CD4-positive, alpha-beta T cell treated with Interleukin-6 for 4 hours (primary cell): Measurements from ENCODE around the gene MYO10.
A peak's percentile ranks its signal among the peaks of the same experiment; 100 is the strongest.
"Not testable (repeated sequence)": the region's sequence is repeated elsewhere in the genome, so short reads cannot be mapped to it uniquely, and the experiment has no call there.

Source experiments
- DNase-seq: peaks from one replicate; pipeline ENCODE4 v3.0.0-alpha.2; 2020; ENCODE audit warnings: mixed read lengths

The MYO10 gene

DNA sequence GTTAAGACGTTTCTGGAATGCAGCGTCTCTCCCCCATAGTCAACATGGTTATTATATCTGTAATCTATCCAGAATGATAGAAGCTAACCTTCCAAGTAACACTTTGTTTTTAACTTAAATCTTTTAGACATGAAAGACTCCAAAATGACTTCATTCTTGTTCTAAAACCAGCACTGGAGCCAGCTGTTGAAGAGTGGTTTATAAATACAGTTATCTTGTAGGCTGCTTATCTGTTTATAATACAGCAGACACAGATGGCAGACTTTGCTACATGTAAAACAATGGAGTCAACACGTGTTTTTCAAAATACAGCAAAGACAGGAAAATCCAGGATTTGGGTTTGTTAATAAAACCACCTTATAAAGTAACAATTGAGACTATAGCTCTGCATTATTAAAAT is 270.5 kb downstream of the MYO10 start:
- no peak for DNase-seq

DNA sequence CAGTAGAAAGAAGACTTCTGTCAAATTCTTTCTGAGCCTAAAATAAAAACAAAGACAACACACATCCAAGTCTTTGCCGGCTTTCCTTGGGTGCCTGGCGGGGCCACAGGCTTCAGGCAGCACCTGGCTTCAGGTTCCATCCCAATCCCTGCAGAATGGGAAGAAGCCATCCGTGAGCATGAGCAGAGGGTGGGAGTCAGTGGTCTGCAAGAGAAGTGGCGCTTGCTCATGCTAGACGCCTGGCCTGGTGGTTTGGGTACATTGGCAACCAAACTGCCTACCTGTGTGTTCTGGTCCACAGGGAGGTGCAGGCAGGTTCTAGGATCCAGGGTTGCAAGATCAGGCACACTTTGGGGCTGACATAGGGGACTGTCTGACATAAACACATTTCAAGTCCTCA is 271.7 kb downstream of the MYO10 start:
- no peak for DNase-seq

DNA sequence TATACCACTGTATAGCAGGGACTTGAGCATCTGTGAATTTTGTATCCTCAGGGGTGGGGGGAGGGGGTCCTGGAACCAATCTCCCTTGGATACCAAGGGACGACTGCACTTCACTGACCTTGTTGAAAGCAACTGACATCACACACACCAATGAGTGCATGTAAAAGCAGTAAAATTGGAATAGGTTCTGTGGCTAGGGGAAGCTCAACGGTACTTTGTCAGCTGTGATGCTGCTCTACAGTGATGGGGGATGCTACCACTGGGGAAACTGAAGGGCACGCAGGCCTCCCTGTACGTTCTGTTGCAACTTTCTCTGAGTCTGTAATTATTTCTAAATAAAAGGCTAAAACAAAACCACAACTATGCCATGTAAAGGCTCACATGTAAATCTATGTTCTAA is 272.2 kb downstream of the MYO10 start:
- no peak for DNase-seq

- no peak for DNase-seq
Observed at GRCh38 chr5:16661713-16662112, 274.4 kb downstream of the MYO10 start.

DNA sequence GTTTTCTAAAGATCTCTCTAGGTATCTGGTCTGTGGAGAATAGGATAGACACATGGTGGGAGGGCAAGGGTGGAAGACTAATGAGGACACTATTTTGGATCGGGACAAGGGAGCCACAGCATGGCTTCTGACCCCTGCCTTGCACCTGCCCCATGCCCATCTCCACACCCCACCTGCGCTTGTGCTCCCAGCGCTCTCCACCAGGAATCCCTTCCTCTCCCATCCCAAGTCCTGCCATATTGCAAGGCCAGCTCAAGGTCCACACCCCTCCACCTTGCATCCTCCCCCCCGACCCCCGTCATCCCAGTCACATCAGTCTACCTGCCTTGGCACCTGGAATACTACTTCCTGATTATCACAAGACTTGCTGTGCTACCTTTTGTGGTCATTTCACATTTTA is 275.1 kb downstream of the MYO10 start:
- no peak for DNase-seq

GRCh38 chr5:16659536-16659935 is 276.6 kb downstream of the MYO10 start:
- no peak for DNase-seq

DNA sequence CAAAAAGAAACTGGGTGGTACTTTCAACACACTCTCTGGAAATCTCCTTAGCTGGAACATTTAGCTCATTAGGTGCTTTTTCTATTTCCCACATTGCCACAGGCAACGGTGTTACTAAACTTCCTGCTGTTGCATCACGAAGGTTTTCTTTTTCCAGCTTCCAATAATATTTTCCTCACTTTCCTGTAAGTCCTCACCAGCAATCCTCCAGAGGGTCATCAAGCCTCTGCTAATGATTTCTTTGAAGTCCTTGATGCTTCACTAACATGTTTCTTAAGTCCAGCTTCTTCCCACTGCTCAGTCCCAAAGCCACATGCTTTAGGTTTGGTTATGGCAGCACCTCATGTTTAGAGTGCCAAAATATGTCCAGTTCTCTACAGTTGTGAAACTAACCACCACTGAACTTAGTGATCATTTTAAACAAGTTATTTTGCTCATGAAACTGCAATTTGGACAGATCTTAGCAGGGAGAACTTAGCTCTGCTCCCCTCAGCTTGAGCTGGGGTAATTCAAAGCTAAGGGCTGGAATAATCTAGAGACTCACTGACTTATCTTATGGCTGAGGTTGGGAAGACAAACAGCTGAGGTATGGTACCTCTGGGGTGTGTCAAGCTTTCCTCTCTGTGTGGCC is 279.4 kb downstream of the MYO10 start:
- DNase-seq: no peak

DNA sequence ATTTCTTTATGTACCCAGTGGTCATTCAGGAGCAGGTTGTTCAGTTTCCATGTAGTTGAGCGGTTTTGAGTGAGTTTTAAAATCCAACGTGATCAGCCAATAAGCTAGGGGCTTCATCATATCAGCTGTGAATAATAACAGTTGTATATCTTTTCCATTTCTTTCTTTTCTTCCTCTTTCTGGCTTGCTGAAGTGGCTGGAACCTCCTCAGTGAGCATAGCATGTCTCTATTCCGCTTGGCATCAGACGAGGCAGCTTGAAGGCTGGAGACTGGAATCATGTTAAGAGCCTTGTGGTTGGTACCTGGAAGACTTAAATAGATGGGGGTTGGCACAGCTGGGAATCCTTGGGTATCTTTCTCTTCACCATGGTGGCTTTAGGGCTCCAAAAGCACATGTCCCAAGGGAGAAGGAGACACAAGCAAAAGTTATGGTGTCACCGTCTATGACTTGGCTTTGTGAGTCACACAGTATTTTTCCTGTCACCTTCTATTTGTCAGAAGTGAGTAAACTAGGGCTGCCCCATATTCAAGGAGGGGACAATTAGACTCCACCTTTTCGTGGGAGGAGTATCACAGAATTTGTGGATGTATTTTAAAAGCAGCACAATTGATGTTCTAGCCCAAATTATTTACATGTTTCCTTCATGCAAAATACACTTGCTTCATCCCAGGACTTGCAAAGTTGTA is 281.3 kb downstream of the MYO10 start:
- DNase-seq: no peak

DNA sequence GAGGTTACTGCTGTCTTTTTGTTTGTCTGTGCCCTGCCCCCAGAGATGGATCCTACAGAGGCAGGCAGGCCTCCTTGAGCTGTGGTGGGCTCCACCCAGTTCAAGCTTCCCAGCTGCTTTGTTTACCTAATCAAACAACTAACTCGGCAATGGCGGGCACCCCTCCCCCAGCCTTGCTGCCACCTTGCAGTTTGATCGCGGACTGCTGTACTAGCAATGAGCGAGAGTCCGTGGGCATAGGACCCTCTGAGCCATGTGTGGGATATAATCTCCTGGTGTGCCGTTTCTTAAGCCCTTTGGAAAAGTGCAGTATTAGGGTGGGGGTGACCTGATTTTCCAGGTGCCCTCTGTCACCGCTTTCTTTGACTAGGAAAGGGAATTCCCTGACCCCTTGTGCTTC is 287.3 kb downstream of the MYO10 start:
- DNase-seq: not testable (repeated sequence)

GRCh38 chr5:16644301-16644889 is 291.7 kb downstream of the MYO10 start:
- DNase-seq: no peak

- no peak for DNase-seq
Observed at GRCh38 chr5:16642867-16643266, 293.2 kb downstream of the MYO10 start.

DNA sequence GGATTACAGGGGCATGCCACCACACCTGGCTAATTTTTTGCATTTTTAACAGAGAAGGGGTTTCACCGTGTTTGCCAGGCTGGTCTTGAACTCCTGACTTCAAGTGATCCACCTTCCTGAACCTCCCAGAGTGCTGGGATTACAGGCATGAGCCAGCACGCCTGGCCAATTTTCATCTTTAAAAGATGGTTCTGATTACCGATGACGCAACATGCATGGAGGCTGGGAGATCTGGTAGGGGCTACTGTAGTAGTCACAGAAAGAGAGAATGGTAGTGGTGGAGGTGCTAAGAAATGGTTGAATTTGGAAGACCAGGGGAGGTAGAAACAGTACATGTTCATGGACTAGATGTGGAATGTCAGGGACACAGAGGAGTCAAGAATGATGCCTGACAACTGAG is 296.9 kb downstream of the MYO10 start:
- no peak for DNase-seq

- no peak for DNase-seq
Observed at GRCh38 chr5:16628376-16628775, 307.7 kb downstream of the MYO10 start.

DNA sequence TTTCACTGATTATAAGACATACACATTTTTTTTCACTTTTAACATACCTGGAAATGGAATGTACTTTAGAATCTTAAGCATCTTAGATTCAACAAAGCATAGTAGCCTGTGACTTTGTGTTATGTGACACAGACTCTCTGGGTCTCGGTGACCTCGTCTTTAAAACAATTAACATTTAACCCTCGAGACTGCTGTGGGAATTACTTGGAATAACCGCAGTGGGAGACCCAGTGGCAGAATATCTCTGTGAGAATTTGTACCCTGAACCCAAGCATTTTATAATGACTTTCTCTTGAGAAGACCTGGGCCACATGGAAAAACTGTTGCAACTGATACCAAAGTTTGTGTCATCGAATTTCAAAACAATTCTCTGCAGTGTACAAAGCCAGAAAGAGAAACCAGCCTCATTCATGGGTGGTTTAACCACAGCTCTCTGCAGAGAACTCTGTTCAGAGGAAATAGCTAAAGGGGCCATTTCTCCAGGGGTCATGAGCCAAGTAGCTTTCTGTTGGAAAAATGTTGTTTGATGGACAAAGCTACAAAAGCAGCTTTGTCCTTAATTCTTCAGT is 309.3 kb downstream of the MYO10 start:
- DNase-seq: peak; percentile 30

- no peak for DNase-seq
Observed at GRCh38 chr5:16625096-16625495, 311.0 kb downstream of the MYO10 start.

GRCh38 chr5:16619136-16619535 is 317.0 kb downstream of the MYO10 start:
- no peak for DNase-seq

GRCh38 chr5:16618138-16618897 is 317.8 kb downstream of the MYO10 start:
- DNase-seq: peak; percentile 25

DNA sequence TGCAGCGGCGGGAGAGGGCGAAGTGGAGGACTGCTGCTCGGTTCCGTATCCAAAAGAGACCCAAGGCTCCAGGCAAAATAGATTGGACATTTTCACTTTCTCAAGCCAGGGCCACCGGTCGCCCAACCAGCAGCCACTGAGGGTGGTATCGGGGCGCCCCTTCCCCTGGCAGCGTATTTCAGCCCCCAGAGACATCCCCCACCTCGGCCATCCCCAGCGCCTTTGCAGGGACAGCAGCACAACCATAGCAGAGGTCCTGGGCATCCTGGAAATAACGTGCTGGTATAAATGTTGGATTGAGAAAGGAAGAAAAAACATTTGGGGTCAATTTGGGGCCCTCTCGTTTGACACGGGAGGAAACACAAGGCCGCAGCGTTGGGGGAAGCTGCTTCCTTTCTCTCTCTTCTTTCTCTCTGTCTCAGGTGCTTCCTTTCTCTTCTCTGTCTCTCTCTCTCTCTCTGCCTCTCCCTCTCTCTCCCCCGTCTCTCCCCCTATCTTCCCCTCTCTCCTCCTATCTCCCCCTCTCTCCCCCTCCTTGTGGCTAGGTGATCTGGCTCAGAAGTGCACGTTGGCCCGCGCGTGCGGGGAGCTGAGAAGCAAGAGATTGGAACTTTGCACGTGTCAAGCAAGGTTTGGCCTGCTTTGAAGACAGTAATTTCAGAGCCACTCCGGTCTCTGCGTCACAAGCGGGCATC is 318.7 kb downstream of the MYO10 start:
- DNase-seq: peak; percentile 73

DNA sequence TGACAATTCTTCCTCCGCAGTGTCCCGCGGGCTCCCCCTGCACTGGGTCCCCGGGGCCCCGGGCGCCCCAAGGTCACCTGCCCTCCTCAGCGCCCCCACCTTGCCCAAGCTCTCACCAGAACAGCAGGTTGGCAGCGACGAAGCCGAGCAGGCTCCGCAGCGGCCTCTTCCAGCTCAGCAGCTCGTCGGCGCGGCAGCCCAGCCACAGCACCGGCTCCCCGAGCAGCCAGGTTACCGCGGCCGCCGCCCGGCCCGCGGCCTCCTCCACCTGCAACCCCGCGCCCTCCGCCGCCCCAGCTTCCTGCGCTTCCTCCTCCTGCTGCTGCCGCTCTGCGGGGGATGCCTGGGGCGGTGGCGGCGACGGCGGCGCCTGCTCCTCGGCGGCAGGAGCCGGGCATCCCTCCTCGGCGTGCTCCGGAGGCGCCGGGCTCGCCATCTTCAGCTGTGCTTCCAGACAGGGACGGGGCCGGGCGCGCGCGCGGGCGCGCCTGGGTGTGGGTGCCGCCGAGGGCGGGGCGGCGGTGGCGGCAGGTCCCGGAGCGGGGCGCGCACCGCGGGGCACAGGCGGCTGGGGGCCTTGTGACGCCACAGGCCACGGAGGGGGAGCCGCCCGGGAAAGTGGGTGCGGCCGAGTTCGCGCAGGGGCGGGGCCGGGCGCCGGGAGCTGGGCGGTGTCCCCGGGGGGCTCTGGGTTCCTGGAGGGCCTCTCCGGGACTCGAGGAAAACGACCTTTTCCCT is 319.4 kb downstream of the MYO10 start, which contains the start of gene RETREG1:
TSS of gene RETREG1 (minus strand) at position 462 of the 738 bp plus-strand sequence. CDS start at position 436, 26 bp downstream.
- DNase-seq: peak; percentile 90

DNA sequence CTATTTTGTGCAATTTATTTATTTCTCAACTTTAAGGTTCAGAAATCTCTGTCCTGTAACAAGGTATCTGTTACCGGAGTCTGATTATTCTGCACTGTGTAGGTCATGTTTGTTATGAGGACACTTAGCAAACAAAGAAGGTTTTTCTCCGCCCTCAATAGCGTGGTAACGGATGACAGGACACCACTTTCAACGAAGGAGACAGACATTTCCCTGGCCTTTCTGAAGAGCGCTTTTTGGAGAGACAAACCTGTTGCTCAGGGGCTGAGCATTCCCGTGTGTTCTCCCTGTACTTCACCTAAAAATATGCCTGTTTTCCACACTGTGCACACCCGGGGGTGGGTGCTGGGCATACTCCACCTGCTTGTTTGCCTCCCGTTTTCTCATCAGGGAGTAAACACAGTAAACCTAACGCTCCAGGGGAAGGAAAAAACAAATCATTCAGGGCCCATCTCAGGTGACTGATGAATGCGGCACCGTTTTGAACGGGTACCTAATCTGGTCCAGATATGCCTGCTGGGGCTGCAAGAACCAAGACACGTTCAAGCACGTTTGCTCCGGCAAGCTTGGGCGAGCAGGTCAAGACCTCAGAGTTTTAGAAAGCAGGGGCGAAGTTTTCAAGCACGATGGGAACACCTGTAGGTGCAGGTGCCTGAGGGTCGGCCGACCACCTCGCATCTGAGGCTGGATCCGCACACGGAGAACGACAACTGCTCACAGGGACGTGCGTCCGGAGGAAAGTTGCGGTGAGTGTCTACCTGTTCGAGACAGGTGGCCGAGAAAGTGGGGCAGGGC is 320.1 kb downstream of the MYO10 start:
- peak; percentile 17 for DNase-seq

DNA sequence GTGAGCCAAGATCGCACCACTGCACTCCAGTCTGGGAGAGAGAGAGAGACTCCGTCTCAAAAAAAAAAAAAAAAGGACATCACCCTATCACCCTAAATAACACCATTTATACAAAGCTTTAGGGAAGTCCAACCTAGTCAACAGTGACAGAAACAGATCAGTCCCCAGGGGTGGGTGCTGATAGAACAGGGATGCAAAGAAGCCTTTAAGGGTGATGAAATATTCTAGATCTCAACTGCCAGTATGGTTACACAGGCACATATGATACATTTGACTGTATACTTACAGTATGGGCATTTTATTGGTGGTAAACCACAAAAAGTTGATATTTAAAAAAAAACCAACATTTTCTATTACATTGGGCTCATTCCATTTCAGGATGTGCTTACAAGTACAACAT is 324.1 kb downstream of the MYO10 start:
- DNase-seq: no peak
